Activated CD4-positive, alpha-beta memory T cell treated with anti-CD3 and anti-CD28 coated beads for 36 hours (primary cell): Measurements from ENCODE around the gene HEPH. TPM values are rescaled to one million over a fixed set of nuclear protein-coding genes. Genes with fewer than 3 reads are reported as not detected.

Experiments
- CTCF ChIA-PET: fragments of 350-600 bp; sonication (Branson Sonifier 250); formaldehyde crosslinking; loops from one replicate; lab custom pipeline; 2021; ENCODE audit warnings: antibody characterized with exemption, inconsistent platforms; lab: Charles Lee
- POLR2A ChIA-PET: fragments of 350-600 bp; sonication (Branson Sonifier 250); formaldehyde crosslinking; loops from one replicate; lab custom pipeline; 2021; ENCODE audit warnings: antibody characterized with exemption; lab: Charles Lee
- DNase-seq: peaks from one replicate; pipeline ENCODE4 v3.0.0-alpha.2; 2020
- H3K27ac Mint-ChIP-seq: one replicate; pipeline ENCODE4 v1.8.0; 2021; ENCODE audit warnings: mixed read lengths
- H3K27me3 Mint-ChIP-seq: one replicate; pipeline ENCODE4 v1.8.0; 2021; ENCODE audit warnings: mixed read lengths
- H3K36me3 Mint-ChIP-seq: one replicate; pipeline ENCODE4 v1.8.0; 2021; ENCODE audit warnings: mixed read lengths
- H3K4me1 Mint-ChIP-seq: one replicate; pipeline ENCODE4 v1.8.0; 2021; ENCODE audit warnings: low read depth, mixed read lengths
- H3K4me3 Mint-ChIP-seq: one replicate; pipeline ENCODE4 v1.8.0; 2021; ENCODE audit warnings: mild to moderate bottlenecking, mixed read lengths
- H3K9me3 Mint-ChIP-seq: one replicate; pipeline ENCODE4 v1.8.0; 2021; ENCODE audit warnings: mixed read lengths
- intact Hi-C: fragments of 100-400 bp; cut with micrococcal nuclease; formaldehyde crosslinking; loops from one replicate; pipeline ENCODE4 v1.15.1; 2023
- total RNA-seq, 2 experiments: library from RNA; stranded (reverse); gene quantifications; one replicate each; pipeline ENCODE4 v1.2.3, GENCODE V29; 2021

The HEPH gene
- total RNA-seq, 2 experiments from 2014 or later = not detected

DNA sequence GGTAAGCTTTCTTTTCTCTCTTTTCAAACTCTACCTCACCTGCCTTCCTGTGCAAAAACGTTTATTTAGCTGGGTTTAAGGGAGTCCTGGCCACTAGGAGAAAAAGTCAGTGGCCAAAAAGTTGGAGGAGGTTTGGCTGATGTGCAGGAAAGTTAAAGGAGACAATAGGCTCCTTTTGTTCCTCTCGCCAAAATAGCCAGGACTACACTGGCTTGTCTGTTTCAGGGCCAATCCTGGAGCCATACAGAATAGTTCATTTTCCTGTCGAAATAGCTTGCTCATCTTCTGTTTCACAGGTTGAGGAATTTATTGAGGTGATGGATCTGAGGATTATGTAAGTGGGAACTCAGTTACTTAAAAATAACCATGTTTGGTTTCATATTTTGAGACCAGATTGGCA, 423 bp downstream of the HEPH start:
- Mint-ChIP-seq H3K27ac (no peak overlapping the region), H3K9me3 (no peaks in the 10 kb centered on the region)
- CTCF ChIA-PET = no interaction called here

DNA sequence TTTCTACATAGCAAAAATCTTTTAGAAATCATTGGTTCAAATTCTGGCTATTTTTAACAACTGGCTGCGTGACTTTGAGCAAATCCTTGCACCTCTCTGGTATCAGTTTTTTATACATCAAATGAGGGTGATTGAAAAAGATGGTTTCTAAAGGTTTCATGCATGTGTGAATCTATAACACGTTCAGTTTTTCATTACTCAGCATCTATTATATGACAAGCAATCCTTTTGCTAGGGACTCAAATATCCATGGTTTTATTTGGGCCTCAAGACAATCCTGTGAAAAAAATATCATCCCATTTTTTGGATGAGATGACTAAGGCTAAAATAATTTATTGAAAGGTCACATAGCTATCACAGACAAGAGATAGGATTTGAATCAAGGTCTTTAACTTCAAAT, 884 bp downstream of the HEPH start:
- H3K4me3 Mint-ChIP-seq = no peak overlapping the region
- H3K9me3 Mint-ChIP-seq = no peaks in the 10 kb centered on the region
- H3K4me1 Mint-ChIP-seq = no peaks in the 10 kb centered on the region
- intact Hi-C loops = no loop called here
- H3K27ac Mint-ChIP-seq = no peak overlapping the region
- ChIA-PET POLR2A (no interaction called here), CTCF (no interaction called here)
- no peaks in the 10 kb centered on the region for H3K36me3 Mint-ChIP-seq
- H3K27me3 Mint-ChIP-seq = no peaks in the 10 kb centered on the region
- DNase-seq = no peak

More for the DNA sequence above, 423 bp downstream of the HEPH start:
- no peaks in the 10 kb centered on the region for H3K27me3 Mint-ChIP-seq
- DNase-seq = no peak
- POLR2A ChIA-PET = no interaction called here
- no peak overlapping the region for H3K4me3 Mint-ChIP-seq
- no peaks in the 10 kb centered on the region for H3K36me3 Mint-ChIP-seq
- no peaks in the 10 kb centered on the region for H3K4me1 Mint-ChIP-seq
- intact Hi-C loops = no loop called here

DNA sequence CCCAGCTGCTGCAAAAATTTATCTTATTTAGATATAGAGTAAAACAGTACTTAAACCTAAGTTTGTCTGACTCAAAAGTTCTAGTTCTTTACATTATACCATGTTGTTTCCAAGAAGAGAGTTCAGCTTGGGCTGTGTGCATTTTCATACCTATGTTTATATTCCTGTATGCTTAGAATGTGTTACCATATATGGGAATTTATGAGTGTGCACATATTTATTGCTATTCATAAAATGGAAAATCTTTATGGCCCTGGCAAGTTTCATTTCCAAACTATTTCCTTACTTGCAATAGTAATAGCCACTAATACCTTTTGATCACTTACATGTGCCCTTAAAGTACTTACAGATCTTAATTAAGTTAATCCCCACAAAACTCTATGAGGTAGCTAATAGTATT, 2.6 kb downstream of the HEPH start:
- ChIA-PET CTCF (interaction anchor here (1.1 kb wide), 1 partner anchor 32 kb away, joined by 3 read pairs; no protein-coding TSS in a partner anchor), POLR2A (no interaction called here)
- H3K27ac Mint-ChIP-seq = no peak overlapping the region
- DNase-seq = no peak
- intact Hi-C loops = no loop called here
- H3K27me3 Mint-ChIP-seq = no peaks in the 10 kb centered on the region
- H3K36me3 Mint-ChIP-seq = no peaks in the 10 kb centered on the region
- H3K4me3 Mint-ChIP-seq = no peak overlapping the region
- no peaks in the 10 kb centered on the region for H3K9me3 Mint-ChIP-seq
- no peaks in the 10 kb centered on the region for H3K4me1 Mint-ChIP-seq

DNA sequence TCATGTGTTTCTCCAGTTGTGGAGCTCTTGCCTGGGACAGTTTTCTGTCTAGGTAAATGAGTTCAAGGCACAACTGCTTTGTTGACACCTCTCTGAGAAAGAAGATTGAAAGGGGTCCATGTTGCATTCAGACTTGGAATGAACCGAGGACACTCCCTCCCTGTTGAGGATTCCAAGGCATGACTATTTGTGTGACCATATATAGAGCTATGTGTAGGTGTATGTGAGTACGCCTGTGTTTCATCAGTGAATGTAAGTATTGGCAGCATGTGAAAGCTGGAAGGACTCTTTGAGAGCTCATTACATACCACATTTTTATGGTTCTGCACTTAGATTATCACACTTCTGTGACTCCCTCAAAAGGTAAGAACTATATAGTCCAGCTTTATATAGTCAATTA, 3.4 kb downstream of the HEPH start:
- H3K9me3 Mint-ChIP-seq = no peaks in the 10 kb centered on the region
- no peak overlapping the region for H3K4me3 Mint-ChIP-seq
- POLR2A ChIA-PET = no interaction called here
- intact Hi-C loops = no loop called here
- H3K27ac Mint-ChIP-seq = no peak overlapping the region
- no peaks in the 10 kb centered on the region for H3K36me3 Mint-ChIP-seq
- CTCF ChIA-PET = interaction anchor here (1.1 kb wide), 1 partner anchor 31 kb away, joined by 3 read pairs; no protein-coding TSS in a partner anchor
- DNase-seq = no peak
- no peaks in the 10 kb centered on the region for H3K4me1 Mint-ChIP-seq
- no peaks in the 10 kb centered on the region for H3K27me3 Mint-ChIP-seq

DNA sequence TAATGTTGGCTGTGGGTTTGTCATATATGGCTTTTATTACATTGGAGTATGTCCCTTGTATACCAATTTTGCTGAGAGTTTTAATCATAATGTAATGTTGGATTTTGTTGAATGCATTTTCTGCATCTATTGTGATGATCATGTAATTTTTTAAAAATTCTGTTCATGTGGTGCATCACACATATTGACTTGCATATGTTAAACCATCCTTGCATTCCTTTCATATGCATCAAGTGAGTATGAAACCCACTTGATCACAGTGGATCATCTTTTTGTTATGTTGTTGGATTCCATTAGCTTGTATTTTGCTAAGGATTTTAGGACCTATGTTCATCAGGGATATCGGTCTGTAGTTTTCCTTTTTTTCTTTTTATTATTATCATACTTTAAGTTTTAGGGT, 12.1 kb downstream of the HEPH start:
- ChIA-PET POLR2A (no interaction called here), CTCF (no interaction called here)
- Mint-ChIP-seq H3K4me3 (no peak overlapping the region), H3K27me3 (no peaks in the 10 kb centered on the region), H3K4me1 (no peaks in the 10 kb centered on the region), H3K9me3 (peaks cover 31% of the 10 kb centered on the region), H3K36me3 (peaks cover 2% of the 10 kb centered on the region), H3K27ac (no peak overlapping the region)
- DNase-seq = no peak
- intact Hi-C loops = no loop called here

- H3K4me1 Mint-ChIP-seq = peaks cover 3% of the 10 kb centered on the region
- no peaks in the 10 kb centered on the region for H3K36me3 Mint-ChIP-seq
- ChIA-PET CTCF (interaction anchor here (2.0 kb wide), 1 partner anchor 10 kb away, joined by 4 read pairs; no protein-coding TSS in a partner anchor), POLR2A (no interaction called here)
- H3K4me3 Mint-ChIP-seq = no peak overlapping the region
- H3K27me3 Mint-ChIP-seq = no peaks in the 10 kb centered on the region
- no peaks in the 10 kb centered on the region for H3K9me3 Mint-ChIP-seq
- no peak for DNase-seq
- no peak overlapping the region for H3K27ac Mint-ChIP-seq
- intact Hi-C loops = no loop called here
Observed at GRCh38 chrX:66191563-66191962, 27.5 kb downstream of the HEPH start.

GRCh38 chrX:66193821-66194220, 29.8 kb downstream of the HEPH start:
- H3K9me3 Mint-ChIP-seq = no peaks in the 10 kb centered on the region
- no peak overlapping the region for H3K27ac Mint-ChIP-seq
- ChIA-PET POLR2A (no interaction called here), CTCF (no interaction called here)
- H3K27me3 Mint-ChIP-seq = no peaks in the 10 kb centered on the region
- intact Hi-C loops = no loop called here
- no peaks in the 10 kb centered on the region for H3K36me3 Mint-ChIP-seq
- H3K4me3 Mint-ChIP-seq = no peak overlapping the region
- DNase-seq = no peak
- H3K4me1 Mint-ChIP-seq = peaks cover 3% of the 10 kb centered on the region

GRCh38 chrX:66200050-66200664, 36.1 kb downstream of the HEPH start:
- no peak for DNase-seq
- H3K36me3 Mint-ChIP-seq = no peaks in the 10 kb centered on the region
- H3K27me3 Mint-ChIP-seq = no peaks in the 10 kb centered on the region
- H3K9me3 Mint-ChIP-seq = no peaks in the 10 kb centered on the region
- ChIA-PET POLR2A (no interaction called here), CTCF (interaction anchor here (0.6 to 2.1 kb wide), 4 partner anchors 159 to 531 kb away, joined by 3 to 6 read pairs (median 3); no protein-coding TSS in a partner anchor)
- peaks cover 17% of the 10 kb centered on the region for H3K4me1 Mint-ChIP-seq
- H3K4me3 Mint-ChIP-seq = no peak overlapping the region
- no peak overlapping the region for H3K27ac Mint-ChIP-seq
- intact Hi-C loops = no loop called here

DNA sequence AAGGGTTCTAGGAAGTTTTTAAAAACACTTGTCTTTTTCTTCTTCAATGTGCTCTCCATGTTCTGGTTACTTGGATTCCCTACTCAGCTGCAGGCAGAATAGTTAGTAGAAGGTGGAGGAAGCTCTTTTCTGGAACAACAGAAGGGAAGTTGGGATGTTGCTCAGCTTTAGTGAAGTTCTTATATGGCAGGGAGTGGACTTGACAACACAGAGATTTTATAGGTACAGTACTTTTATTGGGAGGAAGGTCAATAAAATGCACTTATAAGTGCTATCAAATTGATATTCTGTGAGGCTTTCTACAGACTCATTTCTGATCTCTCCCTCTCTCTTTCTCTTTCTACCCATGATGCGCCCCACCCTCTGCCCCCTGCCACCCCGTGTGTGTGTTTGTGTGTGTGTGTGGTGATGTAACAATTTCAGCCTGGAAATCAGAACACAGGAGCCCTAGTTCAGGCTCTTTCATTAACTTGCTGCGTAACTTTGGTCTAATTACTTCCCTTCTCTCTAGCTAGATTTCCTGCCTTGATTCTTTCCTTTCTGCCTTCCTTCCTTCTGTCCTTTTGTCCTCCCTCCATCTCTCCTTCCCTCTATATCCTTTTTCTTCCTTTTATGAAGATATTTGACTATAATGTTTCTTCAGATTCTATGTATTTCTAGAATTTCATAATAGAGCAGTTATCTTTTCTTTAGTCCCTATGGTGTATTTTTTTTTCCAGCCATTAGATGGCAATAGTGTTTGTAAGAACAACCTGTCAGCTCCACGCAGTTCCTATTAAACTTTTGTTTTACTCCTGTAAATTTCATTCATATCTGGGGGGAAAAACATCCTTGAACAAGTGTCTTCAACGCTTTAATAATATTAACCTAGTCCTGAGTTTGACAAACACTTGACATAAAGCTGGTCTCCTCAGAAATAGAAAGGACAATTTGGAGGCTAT, 37.1 kb downstream of the HEPH start:
- no peak for DNase-seq
- Mint-ChIP-seq H3K27ac (no peak overlapping the region), H3K4me1 (peaks cover 17% of the 10 kb centered on the region), H3K36me3 (no peaks in the 10 kb centered on the region), H3K4me3 (no peak overlapping the region), H3K9me3 (no peaks in the 10 kb centered on the region), H3K27me3 (no peaks in the 10 kb centered on the region)
- intact Hi-C loops = loop anchor here (1.0 kb wide), 2 partner anchors 207 to 528 kb away; no protein-coding TSS in a partner anchor
- POLR2A ChIA-PET = no interaction called here
- CTCF ChIA-PET = interaction anchor here (0.7 to 2.1 kb wide), 8 partner anchors 11 to 530 kb away, joined by 3 to 6 read pairs (median 3); no protein-coding TSS in a partner anchor

GRCh38 chrX:66203114-66203513, 39.1 kb downstream of the HEPH start:
- no peaks in the 10 kb centered on the region for H3K27me3 Mint-ChIP-seq
- H3K9me3 Mint-ChIP-seq = no peaks in the 10 kb centered on the region
- H3K4me3 Mint-ChIP-seq = no peak overlapping the region
- DNase-seq = no peak
- H3K4me1 Mint-ChIP-seq = peaks cover 17% of the 10 kb centered on the region
- intact Hi-C loops = no loop called here
- ChIA-PET CTCF (no interaction called here), POLR2A (no interaction called here)
- H3K36me3 Mint-ChIP-seq = no peaks in the 10 kb centered on the region
- no peak overlapping the region for H3K27ac Mint-ChIP-seq

- Mint-ChIP-seq H3K4me1 (no peaks in the 10 kb centered on the region), H3K9me3 (peaks cover 7% of the 10 kb centered on the region), H3K4me3 (no peak overlapping the region), H3K27me3 (peaks cover 3% of the 10 kb centered on the region), H3K36me3 (no peaks in the 10 kb centered on the region), H3K27ac (no peak overlapping the region)
- intact Hi-C loops = no loop called here
- POLR2A ChIA-PET = no interaction called here
- DNase-seq = no peak
- CTCF ChIA-PET = no interaction called here
Observed at GRCh38 chrX:66221856-66222255, 57.8 kb downstream of the HEPH start.

DNA sequence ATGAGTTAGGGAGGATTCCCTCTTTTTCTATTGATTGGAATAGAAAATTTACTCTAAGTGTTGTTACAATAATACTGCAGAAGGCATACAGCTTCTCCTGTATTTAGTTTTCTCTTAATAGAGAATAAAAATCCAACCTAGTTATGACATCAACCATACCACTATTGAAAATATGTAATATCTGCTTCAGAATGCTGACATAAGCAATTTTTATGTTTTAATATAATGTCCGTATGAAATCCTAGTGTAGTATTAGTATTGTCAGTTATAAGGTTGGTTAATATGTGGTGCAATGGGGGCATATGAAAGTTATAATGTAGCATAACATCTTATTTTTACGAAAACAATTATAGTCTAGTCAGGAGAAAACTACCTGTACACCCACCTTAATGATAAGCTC, 68.2 kb downstream of the HEPH start:
- CTCF ChIA-PET = no interaction called here
- intact Hi-C loops = no loop called here
- POLR2A ChIA-PET = no interaction called here
- Mint-ChIP-seq H3K4me3 (no peak overlapping the region), H3K27me3 (peaks cover 2% of the 10 kb centered on the region), H3K9me3 (no peaks in the 10 kb centered on the region), H3K4me1 (no peaks in the 10 kb centered on the region), H3K27ac (no peak overlapping the region), H3K36me3 (no peaks in the 10 kb centered on the region)
- no peak for DNase-seq
